Keratinocyte (primary cell): Measurements from ENCODE around the gene CAPN14.

Source experiments
- EZH2 ChIP-seq: IDR thresholded peaks from one replicate; pipeline ENCODE4 v1.6.1; 2012; ENCODE audit warnings: inconsistent platforms, mild to moderate bottlenecking, low read length, moderate library complexity
- TF ChIP-seq, protein P1 (sequence below), 3 experiments: IDR thresholded peaks in 1 of 3; conservative IDR thresholded peaks in 1 of 3; optimal IDR thresholded peaks in 1 of 3; 2 replicates in 2 of 3; 3 replicates in 1 of 3; pipeline versions ENCODE3 to v1.5.1; 2011; ENCODE audit warnings: low read length in 3 of 3, mild to moderate bottlenecking in 3 of 3, moderate library complexity in 2 of 3, control low read depth in 1 of 3, inconsistent platforms in 1 of 3; ENCODE audit not compliant: insufficient read depth in 2 of 3; ENCODE audit errors: extremely low read depth in 1 of 3

DNA sequence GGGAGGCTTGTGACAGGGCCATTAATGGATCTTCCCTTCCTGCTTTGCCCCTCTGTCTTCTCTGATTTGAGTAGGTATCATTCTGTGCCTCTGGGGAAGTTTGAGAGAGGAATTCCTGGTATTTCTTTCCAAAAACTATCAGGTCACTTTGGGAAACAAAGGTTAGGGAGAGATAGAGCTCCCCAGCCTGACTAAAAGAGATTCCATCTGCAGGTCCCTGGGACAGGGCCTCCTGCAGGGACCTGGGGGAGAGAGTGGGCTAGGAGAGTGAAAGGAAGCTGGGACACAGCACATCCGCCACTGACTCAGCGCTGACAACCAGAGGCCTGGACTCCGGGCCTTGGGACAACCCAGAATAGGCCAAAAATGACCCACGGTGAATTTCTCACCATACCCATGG lies 85.4 kb downstream of the CAPN14 start:
- TF ChIP-seq EZH2 = no peak
- TF ChIP-seq, protein P1, sequence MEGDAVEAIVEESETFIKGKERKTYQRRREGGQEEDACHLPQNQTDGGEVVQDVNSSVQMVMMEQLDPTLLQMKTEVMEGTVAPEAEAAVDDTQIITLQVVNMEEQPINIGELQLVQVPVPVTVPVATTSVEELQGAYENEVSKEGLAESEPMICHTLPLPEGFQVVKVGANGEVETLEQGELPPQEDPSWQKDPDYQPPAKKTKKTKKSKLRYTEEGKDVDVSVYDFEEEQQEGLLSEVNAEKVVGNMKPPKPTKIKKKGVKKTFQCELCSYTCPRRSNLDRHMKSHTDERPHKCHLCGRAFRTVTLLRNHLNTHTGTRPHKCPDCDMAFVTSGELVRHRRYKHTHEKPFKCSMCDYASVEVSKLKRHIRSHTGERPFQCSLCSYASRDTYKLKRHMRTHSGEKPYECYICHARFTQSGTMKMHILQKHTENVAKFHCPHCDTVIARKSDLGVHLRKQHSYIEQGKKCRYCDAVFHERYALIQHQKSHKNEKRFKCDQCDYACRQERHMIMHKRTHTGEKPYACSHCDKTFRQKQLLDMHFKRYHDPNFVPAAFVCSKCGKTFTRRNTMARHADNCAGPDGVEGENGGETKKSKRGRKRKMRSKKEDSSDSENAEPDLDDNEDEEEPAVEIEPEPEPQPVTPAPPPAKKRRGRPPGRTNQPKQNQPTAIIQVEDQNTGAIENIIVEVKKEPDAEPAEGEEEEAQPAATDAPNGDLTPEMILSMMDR (optimal IDR thresholded peaks at IDR 0.05 in 1 of 3, IDR thresholded peaks at IDR 0.05 in 1 of 3, conservative IDR thresholded peaks at IDR 0.05 in 1 of 3; ENCODE audit: extremely low read depth in 1 of 3, insufficient read depth in 2 of 3, low read length in 3 of 3) = no peak
